ENCODE measurements around the gene NF1.

Gene NF1

GRCh38 chr17:31236712-31237111, 141.9 kb downstream of the NF1 start:
- no peak for TF ChIP-seq CTCF (IDR thresholded peaks at IDR 0.05; ENCODE audit: low read depth, low read length)
- DNase-seq (ENCODE audit: extremely low read depth, low read depth), result no peak

- no peak for TF ChIP-seq CTCF (IDR thresholded peaks at IDR 0.05; ENCODE audit: low read depth, low read length)
- DNase-seq (ENCODE audit: extremely low read depth, low read depth), result no peak
Observed at GRCh38 chr17:31241116-31241515, 146.3 kb downstream of the NF1 start.

GRCh38 chr17:31248986-31249834, 154.4 kb downstream of the NF1 start:
- DNase-seq (ENCODE audit: extremely low read depth, low read depth), result no peak

GRCh38 chr17:31249835-31250141, 155.0 kb downstream of the NF1 start:
- no peak for TF ChIP-seq CTCF (IDR thresholded peaks at IDR 0.05; ENCODE audit: low read depth, low read length)
- no peak for DNase-seq (ENCODE audit: extremely low read depth, low read depth)

More at GRCh38 chr17:31248986-31249834, 154.4 kb downstream of the NF1 start:
- no peak for TF ChIP-seq CTCF (IDR thresholded peaks at IDR 0.05; ENCODE audit: low read depth, low read length)

- TF ChIP-seq CTCF (IDR thresholded peaks at IDR 0.05; ENCODE audit: low read depth, low read length), result no peak
- DNase-seq (ENCODE audit: extremely low read depth, low read depth), result no peak
Observed at GRCh38 chr17:31250229-31250628, 155.5 kb downstream of the NF1 start.

- TF ChIP-seq CTCF (IDR thresholded peaks at IDR 0.05; ENCODE audit: low read depth, low read length), result no peak
- DNase-seq (ENCODE audit: extremely low read depth, low read depth), result no peak
Observed at GRCh38 chr17:31251105-31251969, 156.6 kb downstream of the NF1 start.

- DNase-seq (ENCODE audit: extremely low read depth, low read depth), result no peak
- TF ChIP-seq CTCF (IDR thresholded peaks at IDR 0.05; ENCODE audit: low read depth, low read length), result no peak
Observed at GRCh38 chr17:31251970-31252328, 157.2 kb downstream of the NF1 start.

All from AG09319 (cell line).